T47D (cell line): ENCODE results near the gene PRODH.
"Not testable (repeated sequence)": the region's sequence is repeated elsewhere in the genome, so short reads cannot be mapped to it uniquely, and the experiment has no call there.

Experiments used
- DNase-seq, 2 experiments: peaks; one replicate each; pipeline versions ENCODE4 v3.0.0 to v3.0.0-alpha.2; 2011 to 2012; ENCODE audit warnings: low read depth in 1 of 2, low spot score in 1 of 2
- JUND ChIP-seq: IDR thresholded peaks from 2 replicates; pipeline ENCODE4 v1.6.1; 2012; ENCODE audit warnings: low read depth
- in situ Hi-C: cut with HindIII; loops from 2 replicates; pipeline ENCODE4 v1.10.0; 2016; ENCODE audit warnings: low sequenced_read_pairs, low pct_unique_long_range_greater_than_20kb

The PRODH gene

DNA sequence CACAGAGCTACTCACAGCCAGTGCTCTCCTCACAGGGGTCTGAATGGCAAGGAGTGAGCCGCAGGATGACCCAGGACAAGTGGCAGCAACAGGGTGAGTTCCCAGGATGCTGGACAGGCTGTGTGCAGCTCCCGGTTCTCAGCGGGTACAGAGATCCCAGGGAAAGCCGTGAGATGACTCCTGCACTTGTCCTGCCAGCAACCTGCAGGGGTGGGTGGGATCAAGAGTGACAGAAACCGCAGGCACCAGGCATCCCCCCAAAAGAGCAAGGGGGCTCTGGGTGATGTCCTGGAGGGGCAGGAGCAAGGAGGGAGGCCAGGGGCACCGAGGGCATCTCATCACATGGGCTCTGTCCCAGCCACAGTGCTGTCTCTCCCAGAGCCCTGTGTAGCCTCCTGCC is 15.9 kb upstream of the PRODH start:
- in situ Hi-C loops: no loop called here
- TF ChIP-seq JUND: no peak
- no peak for DNase-seq

DNA sequence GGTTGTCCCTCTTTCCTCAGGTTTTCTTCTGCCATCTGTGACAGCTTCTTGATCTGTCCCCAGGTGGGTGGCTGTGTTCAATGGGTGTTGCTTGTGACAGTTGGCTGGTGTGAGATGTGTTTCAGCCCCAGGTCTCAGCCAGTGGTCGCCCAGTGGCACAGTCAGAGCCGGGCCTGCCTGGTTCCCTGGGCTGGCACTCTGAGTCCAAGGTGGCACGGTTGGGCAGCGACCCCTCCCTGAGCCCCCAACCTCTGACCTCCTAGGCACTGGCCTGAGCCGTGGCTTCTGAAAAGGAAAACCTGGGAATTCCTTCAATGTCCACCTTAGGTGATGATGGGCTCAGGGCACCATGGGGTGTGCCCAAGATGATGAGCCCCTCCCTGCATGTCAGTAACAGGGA is 14.0 kb upstream of the PRODH start:
- in situ Hi-C loops: no loop called here
- TF ChIP-seq JUND: no peak
- DNase-seq: no peak

DNA sequence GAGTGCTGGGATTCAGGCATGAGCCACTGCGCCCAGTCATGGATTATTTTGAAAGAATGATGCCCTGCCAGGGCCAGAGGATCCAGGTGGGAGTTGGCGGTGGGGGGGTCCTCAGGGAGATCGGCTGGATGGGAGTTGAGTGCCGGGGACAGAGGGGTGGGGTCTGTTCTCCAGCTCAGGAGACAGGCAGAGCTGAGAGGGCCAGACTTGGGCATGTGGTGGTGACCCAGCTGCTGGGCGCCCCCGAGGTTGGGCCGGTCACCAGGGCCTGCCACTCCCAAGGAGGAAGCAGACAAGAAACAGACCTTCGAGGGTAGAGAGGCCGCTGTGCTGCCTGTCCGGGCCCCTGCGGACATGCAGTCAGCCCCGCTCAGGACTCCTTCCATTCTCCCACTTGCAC is 11.8 kb upstream of the PRODH start:
- DNase-seq: no peak
- no peak for TF ChIP-seq JUND
- in situ Hi-C loops: no loop called here

DNA sequence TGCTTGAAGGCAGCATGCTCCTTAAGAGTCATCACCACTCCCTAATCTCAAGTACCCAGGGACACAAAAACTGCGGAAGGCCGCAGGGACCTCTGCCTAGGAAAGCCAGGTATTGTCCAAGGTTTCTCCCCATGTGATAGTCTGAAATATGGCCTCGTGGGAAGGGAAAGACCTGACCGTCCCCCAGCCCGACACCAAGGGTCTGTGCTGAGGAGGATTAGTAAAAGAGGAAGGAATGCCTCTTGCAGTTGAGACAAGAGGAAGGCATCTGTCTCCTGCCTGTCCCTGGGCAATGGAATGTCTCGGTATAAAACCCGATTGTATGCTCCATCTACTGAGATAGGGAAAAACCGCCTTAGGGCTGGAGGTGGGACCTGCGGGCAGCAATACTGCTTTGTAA is 11.0 kb upstream of the PRODH start:
- DNase-seq: not testable (repeated sequence)

DNA sequence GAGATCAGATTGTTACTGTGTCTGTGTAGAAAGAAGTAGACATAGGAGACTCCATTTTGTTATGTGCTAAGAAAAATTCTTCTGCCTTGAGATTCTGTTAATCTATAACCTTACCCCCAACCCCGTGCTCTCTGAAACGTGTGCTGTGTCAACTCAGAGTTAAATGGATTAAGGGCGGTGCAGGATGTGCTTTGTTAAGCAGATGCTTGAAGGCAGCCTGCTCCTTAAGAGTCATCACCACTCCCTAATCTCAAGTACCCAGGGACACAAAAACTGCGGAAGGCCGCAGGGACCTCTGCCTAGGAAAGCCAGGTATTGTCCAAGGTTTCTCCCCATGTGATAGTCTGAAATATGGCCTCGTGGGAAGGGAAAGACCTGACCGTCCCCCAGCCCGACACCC is 2.6 kb upstream of the PRODH start:
- in situ Hi-C loops: not testable (repeated sequence)

More for the DNA sequence above, 11.0 kb upstream of the PRODH start:
- in situ Hi-C loops: not testable (repeated sequence)

DNA sequence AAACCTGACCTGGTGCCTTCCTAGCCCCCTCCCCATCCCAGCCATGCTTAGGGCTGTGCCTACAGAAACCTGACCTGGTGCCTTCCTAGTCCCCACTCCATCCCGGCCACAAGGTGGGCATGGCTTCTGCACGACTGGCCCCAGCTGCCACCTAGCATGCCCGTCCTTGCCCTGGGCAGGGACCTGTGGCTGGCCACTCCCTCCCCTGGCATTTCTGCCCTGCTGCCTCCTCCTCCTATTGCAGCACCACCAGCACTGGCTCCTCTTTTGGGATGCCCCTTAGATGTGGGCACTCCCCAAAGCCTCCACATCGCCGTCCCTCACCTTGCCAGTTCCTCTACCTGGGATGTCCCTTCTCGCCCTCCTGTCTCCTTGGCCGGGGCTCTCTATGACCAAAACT is 1.4 kb downstream of the PRODH start:
- DNase-seq, in situ Hi-C loops: not testable (repeated sequence)

More for the DNA sequence above, 2.6 kb upstream of the PRODH start:
- DNase-seq: not testable (repeated sequence)

DNA sequence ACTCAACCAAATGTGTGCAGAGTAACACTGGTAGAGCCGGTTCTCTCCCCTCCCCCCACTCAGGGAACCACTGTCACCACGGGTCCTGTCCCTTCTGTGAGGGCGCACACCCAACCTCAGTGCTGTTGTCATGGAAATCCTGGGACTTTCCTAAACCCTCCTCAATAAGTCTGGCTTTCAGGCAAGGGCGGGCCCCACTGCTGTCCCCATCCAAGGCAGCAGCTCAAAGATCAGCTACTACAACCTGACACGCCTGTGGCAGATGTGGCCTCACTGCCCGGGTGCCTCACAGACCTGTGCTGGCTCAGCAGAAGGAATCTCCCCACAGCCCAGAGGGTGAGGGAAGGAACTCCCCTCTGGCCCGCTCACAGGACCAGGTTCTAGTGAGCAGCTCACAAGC is 2.2 kb downstream of the PRODH start:
- TF ChIP-seq JUND: no peak
- in situ Hi-C loops: no loop called here
- no peak for DNase-seq

DNA sequence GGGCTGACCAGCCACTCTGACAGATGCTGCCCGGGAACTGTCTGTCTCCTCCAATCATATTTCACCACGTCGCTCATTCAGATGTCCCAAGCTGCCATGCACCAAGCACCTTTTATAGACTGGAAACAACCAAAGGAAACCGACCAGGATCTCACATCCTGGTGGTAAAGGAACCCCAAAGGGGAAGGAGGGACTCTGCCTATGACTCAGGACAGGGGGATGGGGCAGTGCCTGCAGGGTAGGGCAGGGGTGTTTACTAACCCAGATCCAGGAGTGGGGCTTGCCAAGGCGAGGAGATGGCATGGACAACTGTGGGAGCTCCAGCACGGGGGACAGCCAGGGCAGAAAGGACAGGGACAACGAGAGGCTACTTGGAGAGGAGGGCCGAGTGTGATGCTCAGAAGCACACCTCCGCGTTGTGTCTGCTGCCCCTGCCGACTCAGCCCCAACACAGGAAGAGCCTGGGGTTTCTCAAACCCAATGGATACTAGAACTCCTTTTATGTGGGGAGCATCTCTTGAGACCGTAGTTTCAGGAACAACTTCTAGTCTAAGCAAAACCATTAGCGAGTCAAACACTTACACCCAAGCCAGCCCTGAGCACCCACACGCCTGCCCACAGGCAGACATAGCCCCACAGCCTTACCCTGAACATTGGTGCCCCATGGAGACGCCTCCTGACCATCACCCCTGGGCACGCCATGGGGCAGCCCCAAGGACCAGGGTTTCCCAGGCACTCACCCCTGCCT is 4.0 kb downstream of the PRODH start:
- in situ Hi-C loops: no loop called here
- no peak for DNase-seq
- no peak for TF ChIP-seq JUND

DNA sequence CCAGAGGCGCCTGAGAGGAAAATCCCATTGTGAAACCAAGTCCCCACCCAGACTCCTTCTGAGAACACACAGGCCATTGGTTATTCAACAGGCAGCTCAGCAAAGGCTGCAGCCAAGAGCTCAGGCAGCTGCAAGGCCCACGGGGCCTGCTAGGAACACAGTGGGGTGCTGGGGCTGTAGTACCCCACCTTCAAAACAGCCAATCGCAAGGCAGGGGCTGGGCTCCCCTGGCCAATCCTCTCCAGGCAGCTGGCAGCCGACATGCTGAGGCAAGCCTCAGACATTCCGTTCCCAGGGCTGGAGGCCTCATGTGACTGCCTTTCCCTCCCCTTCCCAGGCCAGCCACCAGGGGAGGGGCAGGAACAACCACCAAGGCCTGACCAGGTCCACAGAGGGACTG is 6.6 kb downstream of the PRODH start:
- TF ChIP-seq JUND: no peak
- DNase-seq: no peak
- in situ Hi-C loops: no loop called here

DNA sequence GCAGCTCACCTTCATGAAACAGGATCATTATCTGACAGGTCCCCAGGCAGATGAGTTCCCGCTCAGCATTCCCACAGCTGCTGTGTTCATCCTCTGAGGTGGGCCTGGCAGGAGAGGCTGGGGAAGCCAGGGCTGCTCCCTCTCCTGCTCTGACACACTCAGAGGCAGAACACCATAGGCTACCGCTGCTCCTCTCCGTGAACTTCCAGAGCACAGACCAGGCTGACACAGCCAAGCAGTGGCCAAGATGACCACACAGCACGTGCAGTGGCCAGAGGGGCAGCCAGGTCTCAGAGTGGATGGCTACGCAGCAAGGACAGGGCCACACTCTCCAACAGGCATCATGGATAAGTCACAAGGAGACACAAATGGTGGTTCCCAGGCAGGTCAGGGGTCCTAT is 8.5 kb downstream of the PRODH start:
- in situ Hi-C loops: no loop called here
- no peak for DNase-seq
- TF ChIP-seq JUND: no peak

DNA sequence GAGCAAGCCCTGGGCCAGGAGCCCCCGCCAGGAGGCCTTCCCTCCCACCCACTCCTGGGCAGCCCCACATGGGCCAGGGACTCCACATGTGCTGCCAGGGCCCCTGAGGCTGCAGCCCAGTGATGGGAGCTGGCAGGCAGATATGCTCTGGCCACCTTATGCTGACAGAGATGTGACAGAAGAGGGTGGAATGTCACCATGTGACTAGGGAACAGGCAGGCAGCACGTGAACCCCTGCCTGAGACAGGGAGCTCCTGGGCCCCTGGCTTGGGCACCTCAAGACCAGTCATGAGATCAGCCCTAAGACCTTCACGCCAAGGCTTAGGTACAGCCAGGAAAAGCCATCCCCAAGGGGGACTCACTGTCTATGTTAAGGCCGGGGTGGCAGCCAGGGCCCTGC is 9.1 kb downstream of the PRODH start:
- DNase-seq: no peak
- in situ Hi-C loops: no loop called here
- no peak for TF ChIP-seq JUND

DNA sequence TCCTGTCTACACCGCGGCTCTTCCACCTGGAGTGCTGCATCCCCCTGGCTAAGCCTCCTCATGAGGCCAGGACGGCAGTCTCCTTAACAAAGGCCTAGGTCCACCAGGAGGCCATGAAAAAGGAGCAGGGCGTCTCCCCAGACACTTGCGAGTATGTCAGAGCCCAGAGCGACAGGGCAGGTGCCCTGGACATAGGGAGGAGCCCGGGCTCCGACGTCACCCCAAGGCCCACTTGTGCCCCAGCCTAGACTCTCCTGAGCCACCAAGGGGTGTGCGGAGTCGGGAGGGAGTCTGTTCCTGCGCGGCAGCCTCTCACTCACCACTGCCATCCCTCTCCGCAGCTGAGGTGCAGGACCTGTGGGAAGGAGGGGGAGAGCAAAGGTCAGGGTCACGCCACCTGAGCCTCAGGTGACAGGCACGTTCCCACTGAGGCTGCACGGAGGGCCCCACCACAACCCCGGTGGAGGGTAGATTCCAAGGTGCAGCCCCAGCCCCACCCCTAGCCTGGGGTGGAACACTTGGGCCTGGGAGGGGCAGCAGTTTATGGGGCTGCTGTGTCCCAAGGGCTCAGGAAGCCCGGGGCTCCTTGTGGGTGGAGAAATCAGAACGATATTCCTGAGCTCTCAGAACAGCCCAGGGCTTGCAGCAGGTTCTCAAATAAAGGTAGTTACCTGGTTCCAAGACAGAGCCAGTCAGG is 10.6 kb downstream of the PRODH start:
- in situ Hi-C loops: no loop called here
- TF ChIP-seq JUND: no peak
- no peak for DNase-seq

DNA sequence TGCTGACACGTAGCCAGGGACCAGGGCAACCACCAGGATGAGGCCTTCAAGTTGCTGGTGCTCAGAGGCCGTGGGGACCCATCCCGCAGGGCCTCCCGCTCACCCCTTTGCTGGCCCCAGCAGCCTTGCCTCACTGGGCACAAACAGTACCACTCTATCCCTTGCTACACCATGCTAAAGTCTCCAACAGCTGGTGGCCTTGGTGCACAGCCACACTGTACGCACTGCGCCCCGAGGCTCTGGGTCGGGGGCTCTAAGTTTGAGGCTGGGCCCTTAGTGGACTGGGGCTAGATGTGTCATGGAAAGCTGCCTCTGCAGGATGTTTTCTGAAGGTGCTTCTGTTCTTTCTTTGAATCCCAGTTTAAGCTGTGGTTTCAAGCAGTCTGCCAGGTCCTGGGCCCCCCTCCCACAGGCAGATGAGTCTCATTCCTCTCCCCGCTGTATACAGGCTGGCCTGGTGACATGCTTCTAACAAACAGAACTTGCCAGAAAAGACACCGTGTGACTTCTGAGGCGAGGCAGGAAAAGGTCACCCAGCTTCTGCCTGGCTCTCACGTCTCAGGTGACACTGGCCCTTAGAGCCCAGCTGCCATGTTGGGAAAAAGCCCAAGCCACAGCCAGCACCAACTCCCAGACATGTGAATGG is 15.7 kb downstream of the PRODH start:
- in situ Hi-C loops, DNase-seq: not testable (repeated sequence)

DNA sequence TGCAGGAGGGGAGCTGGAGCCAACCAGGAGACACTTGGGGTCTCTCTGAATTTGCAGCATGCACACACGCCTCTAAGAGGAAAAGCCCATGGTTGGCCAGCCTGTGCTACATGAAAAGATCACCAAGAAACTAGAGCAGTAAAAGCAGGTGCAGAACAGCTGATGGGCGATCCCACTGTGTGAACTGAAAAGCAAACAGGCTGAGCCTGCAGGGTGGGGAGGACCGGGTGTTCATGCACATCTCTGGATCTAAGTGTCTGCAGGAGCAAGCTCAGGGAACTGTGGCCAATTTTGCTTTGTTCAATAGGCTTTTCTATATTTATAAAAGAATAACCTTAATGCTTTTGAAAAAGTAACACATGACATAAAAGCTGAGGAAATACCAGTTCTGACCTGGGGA is 18.3 kb downstream of the PRODH start:
- DNase-seq, in situ Hi-C loops: not testable (repeated sequence)

DNA sequence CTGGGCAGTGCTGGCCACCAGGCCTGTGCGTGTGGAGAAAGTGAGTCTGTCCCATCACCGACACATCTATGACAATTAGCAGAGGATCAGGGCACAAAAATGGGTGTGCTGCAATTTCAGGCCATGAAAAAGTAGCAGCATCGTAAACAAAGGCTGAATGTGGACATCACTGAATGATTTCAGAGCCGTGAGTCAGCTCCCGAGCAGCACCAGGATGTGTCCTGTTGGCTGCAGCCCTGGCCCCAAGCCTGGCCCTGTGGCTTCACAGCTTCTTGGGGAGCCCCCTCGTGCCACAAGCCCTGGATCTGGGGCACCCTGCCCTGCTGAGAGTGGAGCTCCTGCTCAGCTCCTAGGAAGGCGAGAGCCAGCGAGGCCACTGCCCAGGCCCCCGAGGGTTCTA is 20.5 kb downstream of the PRODH start:
- in situ Hi-C loops, DNase-seq: not testable (repeated sequence)

DNA sequence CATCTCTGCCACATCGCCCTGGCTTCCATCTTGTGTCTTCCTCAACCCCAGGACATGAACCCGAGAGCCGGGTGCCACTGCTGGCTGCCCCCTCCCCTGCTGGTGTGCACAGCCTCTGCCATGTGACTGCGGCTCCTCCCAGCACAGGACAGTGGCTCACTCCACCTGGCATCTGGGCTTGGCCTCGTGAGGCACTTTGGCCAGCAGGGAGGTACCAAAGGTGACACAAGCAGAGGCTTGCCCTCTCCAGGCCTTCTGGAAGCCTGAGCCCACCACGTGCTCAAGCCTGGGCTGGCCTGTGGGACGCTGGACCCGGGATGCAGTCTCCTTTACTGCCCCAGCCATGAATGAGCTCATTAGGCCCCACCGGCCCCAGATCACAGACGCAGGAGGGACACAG is 21.5 kb downstream of the PRODH start:
- in situ Hi-C loops, DNase-seq: not testable (repeated sequence)

DNA sequence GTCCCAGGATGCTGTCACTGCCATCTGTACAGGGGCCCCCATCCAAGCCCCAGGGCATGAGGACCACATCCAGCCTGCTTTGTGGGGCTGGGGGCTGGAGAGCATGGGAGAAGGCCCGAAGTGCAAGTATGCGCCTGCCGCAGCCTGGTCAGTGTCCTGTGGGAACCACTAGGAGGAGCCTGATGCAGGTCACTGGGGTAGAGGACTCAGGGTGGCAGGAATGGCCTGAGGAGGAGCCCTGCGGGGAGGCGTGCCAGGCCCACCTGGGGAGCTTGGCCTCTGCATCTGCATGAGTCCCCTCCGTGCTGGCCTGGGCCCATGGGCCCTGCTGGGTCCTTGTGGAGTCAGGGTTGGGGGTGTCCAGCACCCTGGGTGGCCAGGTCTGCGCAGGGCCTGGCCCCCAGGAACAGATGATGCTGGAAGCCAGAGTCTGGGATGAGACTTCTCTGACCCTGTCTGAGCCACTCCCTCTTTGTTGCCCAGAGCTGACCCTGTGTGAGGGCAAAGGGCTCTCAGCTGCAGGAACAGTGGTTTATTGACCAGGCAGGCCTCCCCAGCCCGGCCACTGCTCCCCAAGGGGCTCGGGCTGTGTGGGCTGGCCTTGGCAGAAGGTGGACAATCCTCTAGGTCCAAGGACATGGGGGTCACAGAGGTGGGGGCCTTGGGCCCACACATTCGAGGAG is 23.7 kb downstream of the PRODH start:
- in situ Hi-C loops, DNase-seq: not testable (repeated sequence)

DNA sequence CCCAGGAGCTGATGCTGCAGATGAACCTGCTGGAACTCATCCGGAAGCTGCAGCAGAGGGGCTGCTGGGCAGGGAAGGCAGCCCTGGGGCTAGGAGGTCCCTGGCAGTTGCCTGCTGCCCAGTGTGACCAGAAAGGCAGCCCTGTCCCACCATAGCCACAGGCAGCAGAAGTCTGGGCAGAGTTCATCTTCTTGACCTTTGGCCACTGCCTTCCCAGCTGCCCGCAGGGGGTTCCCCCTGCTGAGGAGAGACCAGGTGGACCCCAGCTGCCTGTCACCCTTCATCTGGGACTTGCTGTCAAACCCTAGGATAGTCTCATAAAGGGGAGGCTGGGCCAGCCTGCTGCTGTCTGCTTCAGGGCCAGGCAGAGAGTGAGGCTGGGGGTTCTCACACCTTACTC is 24.6 kb downstream of the PRODH start:
- in situ Hi-C loops, DNase-seq: not testable (repeated sequence)
